Measurements from ENCODE around the gene ARL15. TPM values are rescaled to one million over a fixed set of nuclear protein-coding genes. Genes with fewer than 3 reads are reported as not detected.

ARL15 gene
- total RNA-seq, 1 donor from 2014 or later: 74.4 TPM

DNA sequence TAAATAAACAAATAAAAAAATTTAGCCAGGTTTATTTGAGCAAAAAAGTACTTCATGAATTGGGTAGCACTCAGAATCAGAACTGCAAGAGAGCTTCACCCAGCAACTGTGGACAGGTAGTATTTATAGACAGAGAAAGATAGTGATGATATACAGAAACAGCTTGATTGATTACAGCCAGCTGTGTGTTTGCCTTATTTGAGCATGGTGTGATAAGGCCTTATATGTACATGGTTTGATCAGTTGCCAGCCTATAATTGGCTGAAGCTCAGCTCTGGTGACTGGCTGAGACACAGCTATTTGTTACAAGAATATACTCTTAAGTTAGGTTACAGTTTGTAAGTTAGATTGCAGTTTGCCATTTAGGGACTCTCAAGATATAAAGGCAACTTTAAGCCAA lies 34.3 kb upstream of the ARL15 start:
- Histone ChIP-seq H3K36me3 (no peaks in the 10 kb centered on the region), H3K4me3 (no peak overlapping the region), H3K9me3 (no peaks in the 10 kb centered on the region), H3K27me3 (no peaks in the 10 kb centered on the region), H3K4me1 (no peaks in the 10 kb centered on the region), H3K27ac (no peak overlapping the region)
- intact Hi-C loops (cut with DNase I): no loop called here
- TF ChIP-seq POLR2A (IDR thresholded peaks at IDR 0.05) (no peak), POLR2AphosphoS5 (IDR thresholded peaks at IDR 0.05; ENCODE audit: insufficient read depth in 1 of 2, low read depth in 1 of 2) (no peak)
- TF ChIP-seq, protein P1, sequence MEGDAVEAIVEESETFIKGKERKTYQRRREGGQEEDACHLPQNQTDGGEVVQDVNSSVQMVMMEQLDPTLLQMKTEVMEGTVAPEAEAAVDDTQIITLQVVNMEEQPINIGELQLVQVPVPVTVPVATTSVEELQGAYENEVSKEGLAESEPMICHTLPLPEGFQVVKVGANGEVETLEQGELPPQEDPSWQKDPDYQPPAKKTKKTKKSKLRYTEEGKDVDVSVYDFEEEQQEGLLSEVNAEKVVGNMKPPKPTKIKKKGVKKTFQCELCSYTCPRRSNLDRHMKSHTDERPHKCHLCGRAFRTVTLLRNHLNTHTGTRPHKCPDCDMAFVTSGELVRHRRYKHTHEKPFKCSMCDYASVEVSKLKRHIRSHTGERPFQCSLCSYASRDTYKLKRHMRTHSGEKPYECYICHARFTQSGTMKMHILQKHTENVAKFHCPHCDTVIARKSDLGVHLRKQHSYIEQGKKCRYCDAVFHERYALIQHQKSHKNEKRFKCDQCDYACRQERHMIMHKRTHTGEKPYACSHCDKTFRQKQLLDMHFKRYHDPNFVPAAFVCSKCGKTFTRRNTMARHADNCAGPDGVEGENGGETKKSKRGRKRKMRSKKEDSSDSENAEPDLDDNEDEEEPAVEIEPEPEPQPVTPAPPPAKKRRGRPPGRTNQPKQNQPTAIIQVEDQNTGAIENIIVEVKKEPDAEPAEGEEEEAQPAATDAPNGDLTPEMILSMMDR (IDR thresholded peaks at IDR 0.05): no peak
- DNase-seq (ENCODE audit: extremely low spot score in 2 of 2): no peak

DNA sequence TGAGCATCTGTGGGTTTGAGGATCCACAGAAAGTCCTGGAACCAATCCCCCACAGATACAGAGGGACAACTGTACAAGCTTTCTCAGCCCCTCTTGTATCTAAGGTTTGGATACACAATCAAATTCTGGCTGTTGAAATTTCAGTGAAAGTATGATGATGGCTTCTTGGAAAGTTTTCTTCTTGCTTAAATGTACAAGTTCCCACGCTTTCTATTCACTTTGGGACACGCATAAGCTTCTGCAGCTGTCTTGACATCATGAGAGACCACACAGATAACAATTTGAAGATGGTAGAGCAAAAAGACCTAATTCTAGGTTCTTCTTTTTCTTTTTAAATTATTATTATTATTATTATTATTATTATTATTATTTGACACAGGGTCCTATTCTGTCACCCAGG lies 31.6 kb upstream of the ARL15 start:
- intact Hi-C loops (cut with DNase I): no loop called here
- Histone ChIP-seq H3K4me3 (no peak overlapping the region), H3K9me3 (no peaks in the 10 kb centered on the region), H3K4me1 (no peaks in the 10 kb centered on the region), H3K27ac (no peak overlapping the region), H3K36me3 (no peaks in the 10 kb centered on the region), H3K27me3 (no peaks in the 10 kb centered on the region)
- TF ChIP-seq POLR2AphosphoS5 (IDR thresholded peaks at IDR 0.05; ENCODE audit: insufficient read depth in 1 of 2, low read depth in 1 of 2): no peak
- TF ChIP-seq POLR2A (IDR thresholded peaks at IDR 0.05): no peak
- TF ChIP-seq, protein P1 (IDR thresholded peaks at IDR 0.05): no peak
- DNase-seq (ENCODE audit: extremely low spot score in 2 of 2): no peak

DNA sequence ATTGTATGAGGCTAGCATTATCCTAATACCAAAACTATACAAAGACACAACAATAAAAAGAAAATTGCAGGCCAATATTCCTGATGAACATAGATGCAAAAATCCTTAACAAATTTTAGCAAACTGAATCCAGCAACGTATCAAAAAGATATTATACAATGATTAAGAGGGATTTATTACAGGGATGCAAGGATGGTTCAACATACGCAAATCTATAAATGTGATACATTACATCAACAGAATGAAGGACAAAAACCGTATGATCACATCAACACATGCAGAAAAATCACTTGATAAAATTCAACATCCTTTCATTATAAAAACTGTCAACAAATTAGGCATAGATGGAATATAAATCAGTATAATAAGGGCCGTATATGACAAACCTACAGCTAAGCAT lies 27.1 kb upstream of the ARL15 start:
- TF ChIP-seq, protein P1 (IDR thresholded peaks at IDR 0.05): no peak
- no peak for TF ChIP-seq POLR2AphosphoS5 (IDR thresholded peaks at IDR 0.05; ENCODE audit: insufficient read depth in 1 of 2, low read depth in 1 of 2)
- TF ChIP-seq POLR2A (IDR thresholded peaks at IDR 0.05): no peak
- Histone ChIP-seq H3K4me3 (no peak overlapping the region), H3K27me3 (no peaks in the 10 kb centered on the region), H3K36me3 (no peaks in the 10 kb centered on the region), H3K27ac (no peak overlapping the region), H3K4me1 (no peaks in the 10 kb centered on the region), H3K9me3 (no peaks in the 10 kb centered on the region)
- intact Hi-C loops (cut with DNase I): no loop called here
- DNase-seq (ENCODE audit: extremely low spot score in 2 of 2): no peak

DNA sequence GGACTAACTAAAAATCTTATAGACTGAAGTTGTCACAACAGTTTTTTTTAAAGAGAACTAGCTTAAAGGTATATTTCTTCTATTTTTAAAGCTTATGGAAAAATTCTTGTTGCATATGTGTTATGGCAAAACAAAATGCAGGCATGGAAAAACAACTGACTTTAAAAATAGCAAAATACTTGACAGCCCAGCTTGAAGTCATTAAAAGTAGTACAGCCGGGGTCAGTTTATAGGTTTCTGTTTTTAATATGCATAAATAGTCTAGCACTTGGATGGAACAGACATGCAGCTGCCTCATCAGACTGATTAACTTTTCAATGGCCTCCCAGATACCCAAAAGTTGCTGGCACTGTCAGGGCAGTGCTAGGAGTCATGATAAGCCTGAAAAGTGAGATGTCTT lies 22.3 kb upstream of the ARL15 start:
- Histone ChIP-seq H3K36me3 (no peaks in the 10 kb centered on the region), H3K9me3 (no peaks in the 10 kb centered on the region), H3K4me1 (no peaks in the 10 kb centered on the region), H3K27me3 (no peaks in the 10 kb centered on the region), H3K4me3 (no peak overlapping the region), H3K27ac (no peak overlapping the region)
- TF ChIP-seq, protein P1 (IDR thresholded peaks at IDR 0.05): no peak
- TF ChIP-seq POLR2AphosphoS5 (IDR thresholded peaks at IDR 0.05; ENCODE audit: insufficient read depth in 1 of 2, low read depth in 1 of 2): no peak
- TF ChIP-seq POLR2A (IDR thresholded peaks at IDR 0.05): no peak
- intact Hi-C loops (cut with DNase I): no loop called here
- DNase-seq (ENCODE audit: extremely low spot score in 2 of 2): no peak

DNA sequence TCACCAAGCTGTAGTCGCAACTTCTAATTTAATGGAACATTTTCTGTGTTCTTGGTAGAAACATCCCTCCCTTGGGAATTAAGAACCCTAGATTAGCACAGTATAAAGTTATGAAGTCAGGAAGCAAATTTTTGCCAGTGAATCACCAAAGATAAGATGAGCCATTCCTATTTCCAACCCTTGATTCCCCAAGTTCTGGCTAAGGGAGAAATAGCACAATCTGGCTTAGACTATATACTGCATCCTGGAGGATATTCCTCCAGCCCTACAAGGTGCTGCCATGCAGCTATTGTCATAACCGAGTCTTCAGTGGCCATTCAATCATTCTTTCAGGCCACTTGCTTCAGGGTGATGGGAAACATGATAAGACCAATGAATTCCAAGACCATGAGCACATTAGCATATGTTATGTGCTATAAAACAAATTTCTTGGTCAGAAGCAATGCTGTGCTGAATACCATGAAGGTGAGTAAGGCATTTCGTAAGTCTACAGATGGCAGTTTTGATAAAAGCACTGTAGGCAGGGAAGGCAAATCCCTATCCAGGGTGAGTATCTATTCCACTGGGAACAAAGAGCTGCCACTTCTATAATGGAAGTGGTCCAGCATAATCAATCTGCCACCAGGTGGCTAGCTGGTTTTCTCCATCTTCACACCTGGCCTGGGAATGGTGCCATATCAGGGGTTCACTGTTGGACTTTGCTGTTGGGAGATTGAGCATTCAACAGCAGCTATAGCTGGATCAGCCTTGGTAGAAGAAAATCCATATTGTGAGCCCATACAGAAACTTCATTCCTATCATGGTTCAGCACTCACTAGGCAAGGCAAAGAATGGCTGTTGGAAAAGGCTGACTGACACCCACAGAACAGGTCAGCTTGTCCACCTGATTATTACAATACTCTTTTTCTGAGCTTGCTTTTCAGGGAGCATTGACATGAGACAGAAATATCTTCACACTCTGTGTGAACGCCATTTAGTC lies 19.6 kb upstream of the ARL15 start:
- Histone ChIP-seq H3K4me1 (no peaks in the 10 kb centered on the region), H3K4me3 (no peak overlapping the region), H3K9me3 (no peaks in the 10 kb centered on the region), H3K27me3 (no peaks in the 10 kb centered on the region), H3K27ac (no peak overlapping the region), H3K36me3 (no peaks in the 10 kb centered on the region)
- DNase-seq (ENCODE audit: extremely low spot score in 2 of 2): no peak
- intact Hi-C loops (cut with DNase I): no loop called here
- no peak for TF ChIP-seq POLR2AphosphoS5 (IDR thresholded peaks at IDR 0.05; ENCODE audit: insufficient read depth in 1 of 2, low read depth in 1 of 2)
- TF ChIP-seq POLR2A (IDR thresholded peaks at IDR 0.05): no peak
- TF ChIP-seq, protein P1 (IDR thresholded peaks at IDR 0.05): no peak

Data from vagina (tissue), 2 donors.